HUES6 (cell line): ENCODE data around the gene CMBL.

Source experiments
- H3K27ac ChIP-seq: 2 replicates; pipeline ENCODE4 v1.7.0; 2013; ENCODE audit warnings: low read depth, mild to moderate bottlenecking, low read length, inconsistent platforms
- H3K27me3 ChIP-seq: 2 replicates; pipeline ENCODE4 v1.6.1; 2013; ENCODE audit warnings: low read length; ENCODE audit not compliant: control insufficient read depth, insufficient read depth
- H3K36me3 ChIP-seq: 2 replicates; pipeline ENCODE4 v1.6.1; 2013; ENCODE audit warnings: low read length; ENCODE audit not compliant: control insufficient read depth, insufficient read depth
- H3K4me1 ChIP-seq: 2 replicates; pipeline ENCODE4 v1.6.1; 2013; ENCODE audit warnings: low read length; ENCODE audit not compliant: control insufficient read depth, insufficient read depth
- H3K4me3 ChIP-seq: 2 replicates; pipeline ENCODE4 v1.5.1; 2013; ENCODE audit warnings: low read depth, low read length
- H3K9ac ChIP-seq: one replicate; pipeline ENCODE4 v1.6.1; 2013; ENCODE audit warnings: mild to moderate bottlenecking, low read length
- H3K9me3 ChIP-seq: 2 replicates; pipeline ENCODE4 v1.6.1; 2013; ENCODE audit warnings: low read depth, low read length; ENCODE audit not compliant: control insufficient read depth, insufficient read depth

CMBL gene

GRCh38 chr5:10307206-10308148, at the start of gene CMBL:
CMBL (minus strand) TSS chr5:10307902; CDS start chr5:10290762, 17,140 bp downstream.
- Histone ChIP-seq H3K36me3 (no peaks in the 10 kb centered on the region), H3K4me1 (peaks cover 22% of the 10 kb centered on the region), H3K27me3 (peaks cover 5% of the 10 kb centered on the region; the same call in 1 of the 2 replicates), H3K4me3 (peak within 1 kb of the TSS; percentile 81), H3K9me3 (no peaks in the 10 kb centered on the region), H3K9ac (peak within 1 kb of the TSS; percentile 81), H3K27ac (peak within 1 kb of the TSS; percentile 39; the same call in 1 of the 2 replicates)

GRCh38 chr5:10355071-10355889, 47.6 kb upstream of the CMBL start:
- H3K9me3 ChIP-seq = no peaks in the 10 kb centered on the region
- H3K36me3 ChIP-seq = no peaks in the 10 kb centered on the region
- H3K4me1 ChIP-seq = peaks cover 20% of the 10 kb centered on the region
- H3K27ac ChIP-seq = no peak overlapping the region
- H3K27me3 ChIP-seq = no peaks in the 10 kb centered on the region
- H3K4me3 ChIP-seq = peak overlapping the region; percentile 86
- H3K9ac ChIP-seq = peak overlapping the region; percentile 80

GRCh38 chr5:10354048-10354872, 46.6 kb upstream of the CMBL start:
- Histone ChIP-seq H3K4me3 (peak overlapping the region; percentile 86), H3K27me3 (no peaks in the 10 kb centered on the region), H3K9ac (peak overlapping the region; percentile 80), H3K27ac (peak overlapping the region; percentile 96), H3K9me3 (no peaks in the 10 kb centered on the region), H3K4me1 (peaks cover 20% of the 10 kb centered on the region), H3K36me3 (no peaks in the 10 kb centered on the region)

DNA sequence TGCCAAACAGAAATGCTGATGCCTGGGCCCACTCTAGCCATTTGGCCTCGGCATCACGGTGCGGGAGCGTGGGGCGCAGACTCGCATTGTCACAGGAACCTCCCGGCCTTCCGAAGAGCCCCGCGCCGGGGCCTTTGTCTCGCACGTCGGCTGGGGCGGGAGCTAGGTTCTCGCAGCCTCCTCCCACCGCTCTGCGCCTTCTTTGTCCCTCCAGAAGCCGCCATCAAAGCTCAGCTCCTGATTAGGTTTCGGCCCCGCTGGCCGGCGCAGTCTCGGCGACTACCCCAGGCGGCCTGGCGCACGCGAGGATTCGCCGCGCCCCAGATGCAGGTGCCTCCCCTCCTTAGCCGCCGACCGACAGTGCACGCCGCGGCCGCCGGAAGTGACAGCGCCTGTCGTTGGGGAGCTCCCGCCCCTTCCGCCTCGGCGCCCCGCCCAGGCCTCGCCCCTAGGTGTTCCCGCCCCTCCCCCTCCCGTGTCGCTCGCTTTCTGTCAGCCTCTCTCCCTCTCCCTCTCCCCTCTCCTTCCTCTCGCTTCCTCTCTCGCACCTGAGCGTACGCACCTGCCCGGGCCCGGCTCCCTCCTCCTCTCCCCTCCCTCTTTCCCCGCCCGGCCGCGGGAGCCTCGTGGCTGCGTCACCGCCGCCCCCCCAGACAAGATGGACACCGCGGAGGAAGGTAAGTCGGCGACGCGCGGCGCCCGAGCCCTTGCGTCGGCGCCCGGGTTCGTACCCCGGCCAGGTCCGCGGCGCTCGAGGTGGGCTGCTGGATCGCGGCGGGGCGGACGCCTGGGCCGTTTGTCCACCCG, 45.7 kb upstream of the CMBL start, which contains the start of gene MARCHF6:
MARCHF6 (plus strand) TSS at position 455 of the 807 bp plus-strand sequence; CDS start at position 659, 204 bp downstream.
- H3K9ac ChIP-seq = peak within 1 kb of the TSS; percentile 80
- peak within 1 kb of the TSS; percentile 96 for H3K27ac ChIP-seq

GRCh38 chr5:10352430-10353240, 44.9 kb upstream of the CMBL start:
- Histone ChIP-seq H3K4me3 (peak overlapping the region; percentile 86), H3K36me3 (no peaks in the 10 kb centered on the region), H3K27ac (peak overlapping the region; percentile 96), H3K9ac (peak overlapping the region; percentile 80), H3K4me1 (peaks cover 14% of the 10 kb centered on the region), H3K9me3 (no peaks in the 10 kb centered on the region), H3K27me3 (no peaks in the 10 kb centered on the region)

More for the DNA sequence above, 45.7 kb upstream of the CMBL start, which contains the start of gene MARCHF6:
- no peaks in the 10 kb centered on the region for H3K27me3 ChIP-seq
- no peaks in the 10 kb centered on the region for H3K9me3 ChIP-seq
- no peaks in the 10 kb centered on the region for H3K36me3 ChIP-seq
- H3K4me1 ChIP-seq = peaks cover 20% of the 10 kb centered on the region
- H3K4me3 ChIP-seq = peak within 1 kb of the TSS; percentile 86

- Histone ChIP-seq H3K4me1 (peaks cover 12% of the 10 kb centered on the region), H3K9me3 (no peaks in the 10 kb centered on the region), H3K4me3 (peak overlapping the region; percentile 86), H3K36me3 (no peaks in the 10 kb centered on the region), H3K27ac (no peak overlapping the region), H3K9ac (no peak overlapping the region), H3K27me3 (no peaks in the 10 kb centered on the region)
Observed at GRCh38 chr5:10351919-10352318, 44.2 kb upstream of the CMBL start.

DNA sequence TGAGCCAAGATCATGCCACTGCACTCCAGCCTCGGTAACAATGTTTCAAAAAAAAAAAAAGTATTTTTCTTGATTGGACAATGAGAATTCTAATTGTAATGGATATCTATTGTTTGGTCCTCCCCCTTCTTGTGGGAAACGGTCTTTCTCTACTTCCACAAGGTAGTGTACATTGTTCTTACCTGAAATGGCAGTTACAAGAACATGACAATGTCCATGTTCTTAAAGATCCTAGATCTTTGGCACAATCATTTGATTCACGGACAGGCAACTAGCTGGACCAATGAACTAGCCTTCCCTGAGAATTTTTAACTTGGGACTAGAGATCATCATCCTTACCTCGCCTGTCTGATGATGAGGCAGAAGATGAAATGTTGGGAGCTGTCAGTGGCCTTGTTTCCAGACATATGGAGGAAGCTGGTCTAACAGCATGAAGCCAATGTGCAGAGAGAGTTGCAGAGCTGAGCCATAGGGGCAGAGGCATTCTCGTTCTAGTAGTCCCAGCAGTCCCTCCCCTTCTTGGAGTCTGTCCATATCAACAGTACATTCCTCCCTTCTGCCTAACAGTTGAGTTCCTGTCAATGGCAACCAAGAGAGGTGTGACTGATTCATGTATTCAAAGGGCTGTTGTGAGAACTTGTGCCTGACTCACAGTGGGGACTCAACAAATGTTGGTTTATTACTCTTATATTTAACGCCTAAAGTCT, 43.6 kb upstream of the CMBL start:
- Histone ChIP-seq H3K27ac (no peak overlapping the region), H3K9me3 (no peaks in the 10 kb centered on the region), H3K4me1 (peaks cover 12% of the 10 kb centered on the region), H3K27me3 (no peaks in the 10 kb centered on the region), H3K4me3 (peak overlapping the region; percentile 86; the same call in 1 of the 2 replicates), H3K9ac (no peak overlapping the region), H3K36me3 (no peaks in the 10 kb centered on the region)

- peaks cover 12% of the 10 kb centered on the region for H3K4me1 ChIP-seq
- H3K9ac ChIP-seq = no peak overlapping the region
- H3K9me3 ChIP-seq = no peaks in the 10 kb centered on the region
- no peak overlapping the region for H3K4me3 ChIP-seq
- H3K27me3 ChIP-seq = no peaks in the 10 kb centered on the region
- H3K36me3 ChIP-seq = no peaks in the 10 kb centered on the region
- no peak overlapping the region for H3K27ac ChIP-seq
Observed at GRCh38 chr5:10348258-10348657, 40.6 kb upstream of the CMBL start.
